OCI-LY1 (cell line): ENCODE data around the gene RBM20.

ENCODE experiments used
- H2AFZ ChIP-seq: fragments of 200-600 bp; sonication (generic), shearing (Covaris generic); 2 replicates; pipeline ENCODE4 v1.6.0; 2014; ENCODE audit warnings: antibody characterized with exemption, mild to moderate bottlenecking, low read length
- H3F3A ChIP-seq: fragments of 200-600 bp; sonication (generic), shearing (Covaris generic); 2 replicates; pipeline ENCODE4 v1.6.0; 2014; ENCODE audit warnings: mild to moderate bottlenecking, antibody characterized with exemption, low read length, moderate library complexity; ENCODE audit not compliant: insufficient read depth
- H3K27ac ChIP-seq: fragments of 200-600 bp; sonication (generic); 2 replicates; pipeline ENCODE4 v1.5.1; 2014; ENCODE audit warnings: low read length, mixed run types, mild to moderate bottlenecking, low read depth; ENCODE audit not compliant: poor library complexity, severe bottlenecking
- H3K27me3 ChIP-seq: fragments of 200-600 bp; sonication (generic); 2 replicates; pipeline ENCODE4 v1.6.0; 2014; ENCODE audit warnings: antibody characterized with exemption, mild to moderate bottlenecking, low read length, moderate library complexity; ENCODE audit not compliant: insufficient read depth
- H3K36me3 ChIP-seq: fragments of 200-600 bp; sonication (generic); 2 replicates; pipeline ENCODE4 v1.6.1; 2014; ENCODE audit warnings: mild to moderate bottlenecking, antibody characterized with exemption, low read length, moderate library complexity, mixed read lengths; ENCODE audit not compliant: insufficient read depth
- H3K4me1 ChIP-seq: fragments of 200-600 bp; sonication (generic); 2 replicates; pipeline ENCODE4 v1.5.1; 2014; ENCODE audit warnings: mild to moderate bottlenecking, low read length, moderate library complexity; ENCODE audit not compliant: insufficient read depth, severe bottlenecking
- H3K4me2 ChIP-seq: fragments of 200-600 bp; sonication (generic), shearing (Covaris generic); 2 replicates; pipeline ENCODE4 v1.6.1; 2014; ENCODE audit warnings: low read length
- H3K4me3 ChIP-seq: fragments of 200-600 bp; sonication (generic); 2 replicates; pipeline ENCODE4 v1.5.1; 2014; ENCODE audit warnings: low read length, low read depth, mild to moderate bottlenecking, mixed read lengths; ENCODE audit not compliant: poor library complexity, severe bottlenecking
- H3K79me2 ChIP-seq: fragments of 200-600 bp; shearing (Covaris generic); 2 replicates; pipeline ENCODE4 v1.6.1; 2016; ENCODE audit warnings: mixed run types, low read length, mixed read lengths; ENCODE audit not compliant: insufficient read depth
- H3K9ac ChIP-seq: fragments of 200-600 bp; sonication (generic), shearing (Covaris generic); 2 replicates; pipeline ENCODE4 v1.6.1; 2014; ENCODE audit warnings: mild to moderate bottlenecking, low read length, mixed read lengths
- H3K9me2 ChIP-seq: fragments of 200-600 bp; sonication (generic), shearing (Covaris generic); 2 replicates; pipeline ENCODE4 v1.6.1; 2014; ENCODE audit warnings: low read depth, mild to moderate bottlenecking, low read length, mixed read lengths
- H3K9me3 ChIP-seq: fragments of 200-600 bp; shearing (Covaris generic); 2 replicates; pipeline ENCODE4 v1.6.1; 2014; ENCODE audit warnings: low read length, mixed read lengths
- H4K20me1 ChIP-seq: fragments of 200-600 bp; sonication (generic), shearing (Covaris generic); 2 replicates; pipeline ENCODE4 v1.6.0; 2016; ENCODE audit warnings: mild to moderate bottlenecking, low read length; ENCODE audit not compliant: insufficient read depth
- CTCF ChIP-seq: fragments of 200-600 bp; sonication (generic), shearing (Covaris generic); IDR thresholded peaks from 2 replicates; pipeline ENCODE4 v1.5.1; 2017; ENCODE audit warnings: mild to moderate bottlenecking, antibody characterized with exemption, low read length, moderate library complexity, mixed read lengths
- EZH2 ChIP-seq: fragments of 200-600 bp; sonication (generic), shearing (Covaris generic); IDR thresholded peaks from 2 replicates; pipeline ENCODE4 v1.8.0; 2017; ENCODE audit warnings: borderline replicate concordance, mixed run types, mild to moderate bottlenecking, antibody characterized with exemption, low read length, moderate library complexity, mixed read lengths

The RBM20 gene

DNA sequence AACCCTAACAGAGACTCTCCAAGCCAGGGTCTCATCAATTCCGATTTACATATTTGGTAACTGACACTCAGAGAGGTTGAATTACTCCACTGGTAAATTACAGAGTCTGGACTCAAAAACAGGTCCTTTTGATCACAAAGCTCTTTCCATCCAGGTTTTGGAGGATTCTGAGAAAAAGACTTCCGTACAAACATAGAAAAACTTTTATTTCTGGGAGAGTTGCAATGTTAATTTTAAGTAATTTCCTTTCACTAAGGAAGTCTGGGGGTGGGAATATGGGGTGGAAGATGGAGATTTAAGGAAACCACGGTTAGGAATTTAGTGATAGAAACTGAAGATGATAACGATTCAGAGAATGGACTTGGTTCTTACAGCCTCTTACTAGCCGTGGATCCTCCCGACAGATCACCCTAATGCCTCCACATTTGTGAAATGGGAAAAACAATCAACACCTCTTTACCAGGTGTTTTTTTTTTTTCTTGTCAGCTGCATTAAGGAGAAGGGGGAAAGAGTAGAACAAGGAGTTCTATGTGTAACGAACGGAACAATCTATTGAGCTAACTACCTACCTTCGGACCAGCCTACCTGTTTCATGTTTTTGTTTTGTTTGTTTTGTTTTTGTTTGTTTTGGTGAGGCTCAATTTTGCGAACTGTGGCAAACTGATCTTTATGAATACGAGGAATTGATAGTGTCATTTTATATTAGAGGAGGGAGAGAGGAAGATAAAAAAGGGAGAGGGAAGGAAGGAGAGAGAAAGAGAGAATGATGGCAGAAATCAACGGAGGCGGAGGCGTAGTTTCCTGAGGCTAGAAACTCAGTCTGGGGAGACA, 1.7 kb upstream of the RBM20 start:
- H3K9me2 ChIP-seq = no peaks in the 10 kb centered on the region
- H3K4me1 ChIP-seq = peaks cover 61% of the 10 kb centered on the region
- no peaks in the 10 kb centered on the region for H4K20me1 ChIP-seq
- no peaks in the 10 kb centered on the region for H3F3A ChIP-seq
- peak overlapping the region; percentile 47 for H3K4me2 ChIP-seq
- 0 out of 2 replicates have a peak, but pooled peaks cover 3% of the 10 kb centered on the region for H3K79me2 ChIP-seq
- peak overlapping the region; percentile 89 for H3K27ac ChIP-seq
- H3K4me3 ChIP-seq = no peak overlapping the region
- no peaks in the 10 kb centered on the region for H3K27me3 ChIP-seq
- H3K36me3 ChIP-seq = no peaks in the 10 kb centered on the region
- peak overlapping the region; percentile 21; the same call in 1 of the 2 replicates for H3K9ac ChIP-seq
- H3K9me3 ChIP-seq = no peaks in the 10 kb centered on the region
- no peak overlapping the region for H2AFZ ChIP-seq
- TF ChIP-seq CTCF (no peak), EZH2 (no peak)

- Histone ChIP-seq H3K79me2 (0 out of 2 replicates have a peak, but pooled peaks cover 3% of the 10 kb centered on the region), H3K27me3 (no peaks in the 10 kb centered on the region), H4K20me1 (no peaks in the 10 kb centered on the region), H3K36me3 (no peaks in the 10 kb centered on the region), H3F3A (no peaks in the 10 kb centered on the region), H3K4me1 (peaks cover 61% of the 10 kb centered on the region), H3K4me3 (peak overlapping the region; percentile 65), H2AFZ (no peak overlapping the region), H3K9me2 (no peaks in the 10 kb centered on the region), H3K9me3 (no peaks in the 10 kb centered on the region), H3K4me2 (peak overlapping the region; percentile 57; the same call in 1 of the 2 replicates), H3K27ac (peak overlapping the region; percentile 89), H3K9ac (no peak overlapping the region)
- TF ChIP-seq CTCF (no peak), EZH2 (no peak)
These were observed 992 bp upstream of the RBM20 start for GRCh38 chr10:110643035-110643652.

DNA sequence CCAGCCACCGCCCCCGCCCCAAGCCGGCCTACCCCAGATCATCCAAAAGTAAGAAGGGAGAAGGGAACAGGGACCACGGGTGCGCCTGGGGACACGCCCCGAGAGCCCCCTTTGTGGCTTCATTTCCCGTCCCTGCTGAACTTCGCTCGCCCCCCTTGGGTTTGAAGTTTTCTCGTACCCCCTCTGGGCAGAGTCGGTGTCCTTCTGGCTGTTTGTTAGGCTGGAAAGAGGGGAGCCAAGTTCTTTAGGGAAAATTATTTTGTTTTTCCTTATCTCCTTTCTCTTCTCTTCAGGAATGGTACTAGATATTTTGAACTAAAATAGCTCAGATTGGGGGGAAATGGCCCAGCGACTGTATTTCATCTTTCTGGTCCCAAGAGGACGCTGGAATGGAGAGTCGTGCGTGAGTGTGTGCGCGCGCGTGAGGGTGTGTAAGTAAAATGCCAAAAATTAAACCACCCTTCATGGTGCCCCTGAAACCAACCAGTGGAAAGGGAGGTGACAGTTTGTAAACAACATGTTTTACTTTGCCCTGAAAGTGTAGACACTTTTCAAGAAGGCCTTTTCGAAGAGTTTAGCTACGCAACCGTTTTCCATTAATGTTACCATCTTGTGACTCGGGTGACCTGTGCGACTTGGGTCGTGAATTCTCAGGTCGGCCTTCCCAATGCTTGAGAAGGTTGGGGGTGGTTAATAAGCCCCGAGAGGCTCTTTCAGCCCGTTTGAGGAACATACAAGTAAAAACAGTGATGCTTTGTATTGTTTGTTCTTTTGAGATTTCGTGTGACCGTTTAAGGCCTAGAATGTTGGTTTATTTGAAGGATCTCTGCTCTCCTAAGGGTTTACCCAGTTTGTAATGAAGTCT, 694 bp downstream of the RBM20 start:
- Histone ChIP-seq H3K4me2 (peak overlapping the region; percentile 57), H3K9me3 (no peaks in the 10 kb centered on the region), H3F3A (no peaks in the 10 kb centered on the region), H3K27me3 (no peaks in the 10 kb centered on the region), H3K9me2 (no peaks in the 10 kb centered on the region), H3K4me3 (peak overlapping the region; percentile 65), H3K27ac (peak overlapping the region; percentile 67), H3K36me3 (no peaks in the 10 kb centered on the region), H4K20me1 (no peaks in the 10 kb centered on the region), H3K79me2 (0 out of 2 replicates have a peak, but pooled peaks cover 3% of the 10 kb centered on the region), H2AFZ (no peak overlapping the region), H3K9ac (peak overlapping the region; percentile 59), H3K4me1 (peaks cover 73% of the 10 kb centered on the region)
- no peak for TF ChIP-seq EZH2
- no peak for TF ChIP-seq CTCF
